ENCODE data around the gene CHD6.

GRCh38 chr20:41457173-41457857, 160.9 kb downstream of the CHD6 start:
- TF ChIP-seq TAF1 (IDR thresholded peaks at IDR 0.05; ENCODE audit: low read depth, low read length), result no peak
- TF ChIP-seq POLR2A (IDR thresholded peaks at IDR 0.05; ENCODE audit: low read depth, low read length), result no peak

Data from GM12891 (cell line).